ENCODE data around the gene MUC5B.

- TF ChIP-seq CTCF (IDR thresholded peaks at IDR 0.05) (no peak), POLR2A (IDR thresholded peaks at IDR 0.05) (no peak), POLR2AphosphoS5 (IDR thresholded peaks at IDR 0.05) (no peak)
Measured at GRCh38 chr11:1255151-1255550, 32.3 kb downstream of the MUC5B start.
